ENCODE measurements around the gene SLC12A2. TPM values are rescaled to one million over a fixed set of nuclear protein-coding genes. Genes with fewer than 3 reads are reported as not detected.

SLC12A2 gene
- total RNA-seq, 1 experiment from 2014 or later: 41.2 TPM

GRCh38 chr5:128228008-128228407, 144.4 kb downstream of the SLC12A2 start (continued):
- TF ChIP-seq EZH2 (IDR thresholded peaks at IDR 0.05): no peak

- H3K36me3 ChIP-seq (ENCODE audit: control insufficient read depth in 1 of 2, insufficient read depth in 2 of 2, low read length in 2 of 2): no peaks in the 10 kb centered on the region
- no TSS peak for BruUV-seq (replicated peaks)
- no peak for DNase-seq (ENCODE audit: low read depth, low spot score)
- H4K20me1 ChIP-seq (ENCODE audit: insufficient read depth): no peaks in the 10 kb centered on the region
- ChIA-PET CTCF (interaction anchor here (1.3 kb wide), 1 partner anchor 270 kb away, joined by 3 read pairs; no protein-coding TSS in a partner anchor), RAD21 (ENCODE audit: low non-redundant PET in 1 of 2, low total read pairs in 2 of 2, uncharacterized antibody in 2 of 2, unreplicated experiment in 2 of 2) (no interaction called here), POLR2A (no interaction called here)
- H3K4me1 ChIP-seq (ENCODE audit: control insufficient read depth in 1 of 2, insufficient read depth in 2 of 2, low read length in 2 of 2): peaks cover 0 to 9% of the 10 kb centered on the region in 2 experiments; a peak in 2 of 4 replicates
- H3K9me3 ChIP-seq (ENCODE audit: control insufficient read depth in 1 of 2, insufficient read depth in 1 of 2, low read depth in 1 of 2, low read length in 2 of 2): no peaks in the 10 kb centered on the region
- no peak overlapping the region; the same call in 1 of the 2 replicates for H3K4me2 ChIP-seq (ENCODE audit: low read length)
- H2AFZ ChIP-seq (ENCODE audit: low read depth, low read length, poor library complexity, severe bottlenecking): no peak overlapping the region
- H3K4me3 ChIP-seq (replicated peaks in 1 of 2; ENCODE audit: low read depth in 1 of 2, low read length in 2 of 2): no peak overlapping the region
- H3K9ac ChIP-seq (ENCODE audit: low read length): no peak overlapping the region
- H3K9me2 ChIP-seq (ENCODE audit: insufficient read depth): no peaks in the 10 kb centered on the region; the same call in 1 of the 2 replicates
- no peaks in the 10 kb centered on the region for H3K27me3 ChIP-seq (ENCODE audit: insufficient read depth, low read length)
- intact Hi-C loops (cut with micrococcal nuclease): no loop called here
- TF ChIP-seq SP1 (IDR thresholded peaks at IDR 0.05; ENCODE audit: low read depth) (no peak), YY1 (IDR thresholded peaks at IDR 0.05; ENCODE audit: extremely low read depth, insufficient replicate concordance, low read depth, low read length) (no peak), MAX (IDR thresholded peaks at IDR 0.05) (no peak), ZNF274 (IDR thresholded peaks at IDR 0.05; ENCODE audit: low read depth, low read length) (no peak), EZH2 (IDR thresholded peaks at IDR 0.05) (no peak), TCF7L2 (IDR thresholded peaks at IDR 0.05; ENCODE audit: borderline replicate concordance, extremely low read depth, insufficient read depth, insufficient read length) (no peak), CBX3 (IDR thresholded peaks at IDR 0.05; ENCODE audit: low read depth) (no peak), JUND (IDR thresholded peaks at IDR 0.05) (no peak), EZH2phosphoT487 (IDR thresholded peaks at IDR 0.05; ENCODE audit: borderline replicate concordance) (no peak)
- H3K79me2 ChIP-seq (ENCODE audit: insufficient read depth, low read length): no peaks in the 10 kb centered on the region
- H3K27ac ChIP-seq (ENCODE audit: low read depth, low read length): no peak overlapping the region
- no peak for ATAC-seq
Measured at GRCh38 chr5:128228521-128228920, 145.0 kb downstream of the SLC12A2 start.

All from HCT116 (cell line).